NCI-H1092 treated with DMSO at 0.1 percent for 48 hours (cell line): ENCODE measurements around the gene GPBAR1.
A peak's percentile ranks its signal among the peaks of the same experiment; 100 is the strongest.

Source experiments
- DNase-seq: peaks from one replicate; lab custom pipeline; 2025; lab: John Stamatoyannopoulos, UW

Gene GPBAR1

GRCh38 chr2:218244665-218245064, 16.1 kb upstream of the GPBAR1 start:
- no peak for DNase-seq

GRCh38 chr2:218245214-218245613, 15.6 kb upstream of the GPBAR1 start:
- peak; percentile 8 for DNase-seq

GRCh38 chr2:218249691-218250090, 11.1 kb upstream of the GPBAR1 start:
- DNase-seq: no peak

GRCh38 chr2:218252509-218253231, 8.1 kb upstream of the GPBAR1 start:
- DNase-seq: no peak

- DNase-seq: no peak
Measured at GRCh38 chr2:218253232-218253625, 7.6 kb upstream of the GPBAR1 start.

GRCh38 chr2:218255446-218255845, 5.4 kb upstream of the GPBAR1 start:
- DNase-seq: no peak

GRCh38 chr2:218256612-218257350, 4.0 kb upstream of the GPBAR1 start:
- no peak for DNase-seq

GRCh38 chr2:218257390-218257981, 3.3 kb upstream of the GPBAR1 start:
- no peak for DNase-seq

- no peak for DNase-seq
Measured at GRCh38 chr2:218259099-218259961, 1.5 kb upstream of the GPBAR1 start.

- no peak for DNase-seq
Measured at GRCh38 chr2:218260166-218260565, 649 bp upstream of the GPBAR1 start.

- no peak for DNase-seq
Measured at GRCh38 chr2:218261423-218262236, 815 bp downstream of the GPBAR1 start.

- DNase-seq: no peak
Measured at GRCh38 chr2:218262237-218262600, 1.4 kb downstream of the GPBAR1 start.

- DNase-seq: no peak
Measured at GRCh38 chr2:218262631-218263586, 2.1 kb downstream of the GPBAR1 start.

GRCh38 chr2:218263817-218264641, 3.2 kb downstream of the GPBAR1 start:
- DNase-seq: no peak

- no peak for DNase-seq
Measured at GRCh38 chr2:218264773-218265561, 4.2 kb downstream of the GPBAR1 start.

- no peak for DNase-seq
Measured at GRCh38 chr2:218265626-218266025, 4.8 kb downstream of the GPBAR1 start.

- DNase-seq: no peak
Measured at GRCh38 chr2:218266316-218266979, 5.6 kb downstream of the GPBAR1 start.

GRCh38 chr2:218267259-218267658, 6.4 kb downstream of the GPBAR1 start:
- DNase-seq: no peak
